ENCODE data around the gene KIAA0753. TPM values are rescaled to one million over a fixed set of nuclear protein-coding genes. Genes with fewer than 3 reads are reported as not detected.

KIAA0753 gene
- total RNA-seq, 1 experiment from 2014 or later, result 16.7 TPM

GRCh38 chr17:6648181-6648580 is 7.7 kb upstream of the KIAA0753 start:
- in situ Hi-C loops (cut with HindIII; ENCODE audit: low sequenced_read_pairs), result no loop called here
- DNase-seq (ENCODE audit: low spot score), result no peak

DNA sequence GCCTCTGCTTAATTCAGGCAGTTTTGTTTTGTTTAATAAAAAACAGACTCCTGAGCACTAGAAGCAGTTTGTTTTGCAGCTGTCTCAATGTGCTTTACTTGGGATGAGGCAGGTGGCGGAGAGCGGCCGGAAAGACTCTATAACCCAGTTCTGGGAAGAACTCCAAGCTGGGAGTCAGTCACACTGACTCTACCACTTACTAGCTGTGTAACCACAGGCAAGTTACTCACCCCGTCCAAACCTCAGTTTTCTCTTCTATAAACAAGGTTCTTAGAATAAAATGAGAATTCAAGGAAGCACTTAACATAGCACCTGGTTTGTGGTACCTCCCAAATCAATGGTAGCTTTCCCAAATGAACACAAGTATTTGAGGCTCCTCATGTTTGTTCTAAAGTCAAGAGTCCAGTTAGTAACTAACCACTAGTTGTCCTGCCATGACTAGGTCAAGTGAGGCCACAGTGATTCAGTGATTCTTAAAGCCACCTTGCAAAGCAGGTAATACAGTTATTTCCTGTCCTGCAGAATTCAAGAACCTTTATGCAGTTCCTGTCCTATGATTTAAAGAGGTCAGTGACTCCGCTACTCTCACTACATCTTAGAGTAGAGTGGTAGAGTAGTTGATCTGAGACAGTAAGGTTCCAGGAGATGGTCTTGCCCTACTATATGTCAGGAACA is 3.1 kb upstream of the KIAA0753 start:
- in situ Hi-C loops (cut with HindIII; ENCODE audit: low sequenced_read_pairs), result no loop called here
- no peak for DNase-seq (ENCODE audit: low spot score)

DNA sequence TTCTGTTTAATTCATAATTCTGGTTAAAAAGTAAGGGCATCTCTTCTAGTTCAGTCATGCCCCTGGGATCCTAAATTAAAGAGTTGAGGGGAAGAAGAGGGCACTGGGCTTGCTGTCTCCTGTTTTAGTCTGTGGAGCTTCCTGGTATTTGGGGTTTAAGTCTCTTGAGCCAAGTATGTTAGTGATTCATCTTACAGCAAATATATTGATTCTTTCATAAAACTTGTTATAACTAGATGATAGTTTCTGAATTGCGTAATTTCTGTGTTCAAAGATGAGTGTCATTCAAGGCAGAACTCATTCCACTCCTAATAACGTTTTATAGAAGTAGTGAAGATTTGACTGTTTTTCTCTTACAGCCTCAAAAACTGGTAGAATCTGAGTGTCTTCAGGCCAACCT is 2.1 kb upstream of the KIAA0753 start:
- DNase-seq (ENCODE audit: low spot score), result no peak
- in situ Hi-C loops (cut with HindIII; ENCODE audit: low sequenced_read_pairs), result no loop called here

GRCh38 chr17:6641247-6641863 is 844 bp upstream of the KIAA0753 start:
- no peak for DNase-seq (ENCODE audit: low spot score)

GRCh38 chr17:6639586-6640535 is 650 bp downstream of the KIAA0753 start:
- in situ Hi-C loops (cut with HindIII; ENCODE audit: low sequenced_read_pairs), result no loop called here
- DNase-seq (ENCODE audit: low spot score), result no peak

More at GRCh38 chr17:6641247-6641863, 844 bp upstream of the KIAA0753 start:
- in situ Hi-C loops (cut with HindIII; ENCODE audit: low sequenced_read_pairs), result no loop called here

GRCh38 chr17:6639014-6639585 is 1.4 kb downstream of the KIAA0753 start:
- no peak for DNase-seq (ENCODE audit: low spot score)
- in situ Hi-C loops (cut with HindIII; ENCODE audit: low sequenced_read_pairs), result no loop called here

DNA sequence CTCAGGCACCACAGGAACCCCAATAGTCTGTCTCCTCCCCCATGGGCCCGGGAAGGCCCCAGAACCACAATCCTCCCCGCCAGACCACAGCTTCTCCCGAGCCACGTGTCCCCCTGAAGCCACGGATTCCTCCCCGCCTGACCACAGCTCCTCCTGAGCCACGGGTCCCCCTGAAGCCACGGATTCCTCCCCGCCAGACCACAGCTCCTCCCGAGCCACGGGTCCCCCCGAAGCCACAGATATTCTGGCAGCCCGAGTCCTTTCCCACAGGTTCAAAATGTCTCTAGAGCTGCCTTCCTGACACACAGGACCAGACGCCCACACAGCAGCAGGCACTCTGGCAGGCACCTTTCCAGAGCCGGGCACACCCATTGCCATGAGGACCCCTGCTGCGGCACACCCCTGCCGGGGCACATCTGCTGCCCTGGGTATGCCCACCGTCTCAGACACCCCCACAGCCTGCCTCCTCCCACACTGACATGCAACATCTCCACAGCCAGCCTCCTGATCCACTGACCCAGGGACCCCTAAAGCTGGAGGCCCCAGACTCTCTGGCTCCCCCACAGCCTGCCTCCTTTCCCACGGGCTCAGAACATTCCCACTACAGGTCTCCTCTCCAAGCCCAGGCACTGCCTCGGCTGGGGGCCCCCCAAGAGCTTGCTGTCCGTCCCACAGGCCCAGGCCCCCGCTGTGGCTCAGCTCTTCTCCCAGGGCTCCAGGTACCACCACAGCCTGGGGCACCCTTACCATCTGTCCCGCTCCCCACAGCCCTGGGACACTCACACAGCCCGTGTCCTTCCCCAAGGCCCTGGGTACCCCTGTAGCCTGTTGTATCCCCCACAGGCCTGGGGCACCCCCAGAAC is 2.2 kb downstream of the KIAA0753 start:
- in situ Hi-C loops (cut with HindIII; ENCODE audit: low sequenced_read_pairs), result no loop called here
- DNase-seq (ENCODE audit: low spot score), result no peak

DNA sequence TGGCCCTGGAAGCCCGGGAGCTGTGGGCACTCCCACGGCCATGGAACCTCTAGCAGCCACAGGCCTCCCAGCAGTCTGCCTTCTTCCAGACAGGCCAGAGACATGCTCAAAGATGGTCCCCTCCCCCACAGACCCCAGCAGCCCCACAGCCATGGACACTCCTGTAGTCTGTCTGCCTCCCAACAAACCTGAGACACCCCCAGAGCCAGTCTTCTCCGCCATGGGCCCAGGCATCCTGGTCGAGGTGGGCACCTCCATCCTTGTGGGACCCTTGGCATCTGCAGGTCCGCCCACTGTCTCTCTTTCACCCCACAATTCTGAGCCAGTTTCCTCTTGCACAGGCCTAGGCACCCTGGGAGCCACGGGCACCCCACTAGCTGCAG is 3.1 kb downstream of the KIAA0753 start:
- no peak for DNase-seq (ENCODE audit: low spot score)
- in situ Hi-C loops (cut with HindIII; ENCODE audit: low sequenced_read_pairs), result no loop called here

- in situ Hi-C loops (cut with HindIII; ENCODE audit: low sequenced_read_pairs), result no loop called here
- DNase-seq (ENCODE audit: low spot score), result no peak
These were observed 3.7 kb downstream of the KIAA0753 start for GRCh38 chr17:6636616-6637457.

GRCh38 chr17:6636105-6636504 is 4.4 kb downstream of the KIAA0753 start:
- no peak for DNase-seq (ENCODE audit: low spot score)
- in situ Hi-C loops (cut with HindIII; ENCODE audit: low sequenced_read_pairs), result no loop called here

DNA sequence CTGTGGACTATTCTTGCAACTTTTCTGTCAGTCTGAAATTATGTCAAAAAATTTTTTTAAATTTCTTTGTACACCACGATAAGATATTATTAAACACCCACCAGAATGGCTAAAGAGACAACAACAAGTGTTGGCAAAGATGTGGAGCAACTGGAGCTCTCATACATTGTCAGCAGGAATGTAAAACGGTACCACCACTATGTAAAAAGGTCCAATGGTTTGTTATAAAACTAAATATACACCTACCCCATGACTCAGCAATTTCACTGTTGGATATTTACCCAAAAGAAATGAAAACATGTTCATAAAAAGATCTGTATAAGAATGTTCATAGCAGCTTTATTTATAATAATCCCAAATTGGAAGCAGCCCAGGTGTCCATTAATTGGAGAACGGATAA is 7.2 kb downstream of the KIAA0753 start:
- in situ Hi-C loops (cut with HindIII; ENCODE audit: low sequenced_read_pairs), result no loop called here
- DNase-seq (ENCODE audit: low spot score), result no peak

GRCh38 chr17:6632530-6632929 is 8.0 kb downstream of the KIAA0753 start:
- DNase-seq (ENCODE audit: low spot score), result no peak
- in situ Hi-C loops (cut with HindIII; ENCODE audit: low sequenced_read_pairs), result no loop called here

GRCh38 chr17:6630390-6630789 is 10.1 kb downstream of the KIAA0753 start:
- DNase-seq (ENCODE audit: low spot score), result no peak
- in situ Hi-C loops (cut with HindIII; ENCODE audit: low sequenced_read_pairs), result no loop called here

DNA sequence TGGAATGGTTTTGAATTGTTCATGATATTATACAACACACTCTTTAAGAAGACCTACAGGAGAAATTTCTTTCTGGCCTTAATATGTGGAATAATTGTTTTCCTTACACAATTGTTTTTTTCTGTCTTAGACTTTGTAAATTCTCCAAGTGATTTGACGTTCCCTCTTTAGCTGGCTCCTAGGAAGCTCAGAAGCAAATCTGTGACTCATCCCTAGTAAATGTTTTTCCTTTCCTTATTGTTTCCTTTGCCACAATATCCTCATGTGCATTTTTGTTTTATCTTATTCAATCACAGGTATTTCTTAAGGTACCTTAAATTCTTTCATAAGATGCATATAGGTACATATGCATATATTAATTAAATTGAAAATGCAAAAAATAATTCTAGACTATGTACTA is 13.5 kb downstream of the KIAA0753 start:
- in situ Hi-C loops (cut with HindIII; ENCODE audit: low sequenced_read_pairs), result no loop called here

GRCh38 chr17:6626616-6627015 is 13.9 kb downstream of the KIAA0753 start:
- in situ Hi-C loops (cut with HindIII; ENCODE audit: low sequenced_read_pairs), result no loop called here
- no peak for DNase-seq (ENCODE audit: low spot score)

More for the DNA sequence above, 13.5 kb downstream of the KIAA0753 start:
- DNase-seq (ENCODE audit: low spot score), result no peak

DNA sequence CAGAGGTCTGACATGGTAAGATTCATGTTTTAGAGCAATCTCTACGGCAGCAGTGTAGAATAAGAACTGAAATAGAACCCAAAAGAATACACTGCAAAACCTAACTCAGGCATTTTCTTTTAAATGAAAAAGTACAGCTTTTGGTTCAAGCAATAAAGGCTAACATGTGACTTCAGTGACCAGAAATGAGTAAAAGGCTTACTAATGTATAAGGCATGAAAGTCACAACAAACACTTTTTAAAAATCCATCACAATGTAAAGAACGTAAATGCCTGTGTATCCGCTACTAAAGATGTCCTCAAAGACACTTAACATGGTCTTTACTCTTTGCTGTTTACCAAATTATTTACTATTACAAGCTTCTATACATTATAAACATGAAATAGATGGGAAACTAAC is 16.6 kb downstream of the KIAA0753 start:
- DNase-seq (ENCODE audit: low spot score), result no peak
- in situ Hi-C loops (cut with HindIII; ENCODE audit: low sequenced_read_pairs), result no loop called here

GRCh38 chr17:6611231-6611630 is 29.3 kb downstream of the KIAA0753 start:
- in situ Hi-C loops (cut with HindIII; ENCODE audit: low sequenced_read_pairs), result no loop called here
- DNase-seq (ENCODE audit: low spot score), result no peak

GRCh38 chr17:6610011-6610410 is 30.5 kb downstream of the KIAA0753 start:
- no peak for DNase-seq (ENCODE audit: low spot score)
- in situ Hi-C loops (cut with HindIII; ENCODE audit: low sequenced_read_pairs), result no loop called here

Data from G401 (cell line).